WERI-Rb-1 (cell line): Measurements from ENCODE around the gene DHRSX.
"Not testable (repeated sequence)": the region's sequence is repeated elsewhere in the genome, so short reads cannot be mapped to it uniquely, and the experiment has no call there.

Source experiments
- DNase-seq: peaks from one replicate; pipeline ENCODE4 v3.0.0-alpha.2; 2020
- H3K27ac ChIP-seq: fragments of 250-450 bp; sonication (Bioruptor Pico); 2 replicates; pipeline ENCODE4 v1.5.1; 2020; ENCODE audit warnings: mild to moderate bottlenecking, moderate library complexity
- H3K27me3 ChIP-seq: fragments of 250-450 bp; sonication (Bioruptor Pico); 2 replicates; pipeline ENCODE4 v1.5.1; 2021; ENCODE audit warnings: mild to moderate bottlenecking, low read depth, moderate library complexity; ENCODE audit not compliant: insufficient read depth, severe bottlenecking
- H3K36me3 ChIP-seq: fragments of 250-450 bp; sonication (Bioruptor Pico); 2 replicates; pipeline ENCODE4 v1.5.1; 2020; ENCODE audit warnings: mild to moderate bottlenecking, moderate library complexity
- H3K4me3 ChIP-seq: 2 replicates; pipeline ENCODE4 v1.5.1; 2011; ENCODE audit warnings: low read depth, mild to moderate bottlenecking, control low read depth, low read length
- H3K9me3 ChIP-seq: fragments of 250-450 bp; sonication (Bioruptor Pico); 2 replicates; pipeline ENCODE4 v1.5.1; 2021; ENCODE audit warnings: mild to moderate bottlenecking, moderate library complexity; ENCODE audit not compliant: severe bottlenecking
- CTCF ChIP-seq: IDR thresholded peaks from 2 replicates; pipeline ENCODE4 v1.5.1; 2011; ENCODE audit warnings: low read depth, mild to moderate bottlenecking, control low read depth, inconsistent platforms, low read length

Gene DHRSX

GRCh38 chrX:2462780-2463179 lies 38.0 kb downstream of the DHRSX start:
- peaks cover 2% of the 10 kb centered on the region for H3K9me3 ChIP-seq
- no peak overlapping the region for H3K4me3 ChIP-seq
- H3K36me3 ChIP-seq = no peaks in the 10 kb centered on the region
- no peak overlapping the region for H3K27ac ChIP-seq
- H3K27me3 ChIP-seq = no peaks in the 10 kb centered on the region
- DNase-seq = no peak
- TF ChIP-seq CTCF = no peak

DNA sequence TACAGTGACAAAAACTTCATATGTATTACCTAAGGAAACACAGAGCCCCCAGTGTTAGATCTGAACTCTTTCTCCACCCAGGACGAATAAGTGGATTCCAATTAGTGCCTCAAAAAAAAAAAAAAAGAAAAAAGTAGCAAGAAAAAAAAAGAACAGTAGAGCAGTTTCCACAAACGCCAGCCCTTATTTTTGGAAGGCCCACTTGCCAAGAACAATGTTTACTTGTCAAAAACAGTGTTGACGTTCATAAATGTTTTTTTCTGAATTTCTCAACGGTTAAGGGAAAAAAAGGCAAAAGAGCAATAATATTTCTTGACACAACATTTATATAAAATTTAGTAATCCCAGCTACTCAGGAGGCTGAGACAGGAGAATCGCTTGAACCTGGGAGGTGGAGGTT lies 38.7 kb downstream of the DHRSX start:
- H3K27ac ChIP-seq = no peak overlapping the region
- H3K9me3 ChIP-seq = peaks cover 2% of the 10 kb centered on the region
- TF ChIP-seq CTCF = no peak
- no peaks in the 10 kb centered on the region for H3K27me3 ChIP-seq
- no peaks in the 10 kb centered on the region for H3K36me3 ChIP-seq
- no peak overlapping the region for H3K4me3 ChIP-seq
- DNase-seq = no peak

GRCh38 chrX:2461711-2462016 lies 39.1 kb downstream of the DHRSX start:
- no peaks in the 10 kb centered on the region for H3K27me3 ChIP-seq
- no peak overlapping the region for H3K4me3 ChIP-seq
- DNase-seq = no peak
- H3K27ac ChIP-seq = no peak overlapping the region
- TF ChIP-seq CTCF = no peak
- H3K36me3 ChIP-seq = no peaks in the 10 kb centered on the region
- H3K9me3 ChIP-seq = peaks cover 2% of the 10 kb centered on the region

GRCh38 chrX:2460821-2461710 lies 39.7 kb downstream of the DHRSX start:
- DNase-seq, H3K4me3 ChIP-seq, H3K36me3 ChIP-seq, H3K9me3 ChIP-seq, H3K27me3 ChIP-seq, H3K27ac ChIP-seq: not testable (repeated sequence)

DNA sequence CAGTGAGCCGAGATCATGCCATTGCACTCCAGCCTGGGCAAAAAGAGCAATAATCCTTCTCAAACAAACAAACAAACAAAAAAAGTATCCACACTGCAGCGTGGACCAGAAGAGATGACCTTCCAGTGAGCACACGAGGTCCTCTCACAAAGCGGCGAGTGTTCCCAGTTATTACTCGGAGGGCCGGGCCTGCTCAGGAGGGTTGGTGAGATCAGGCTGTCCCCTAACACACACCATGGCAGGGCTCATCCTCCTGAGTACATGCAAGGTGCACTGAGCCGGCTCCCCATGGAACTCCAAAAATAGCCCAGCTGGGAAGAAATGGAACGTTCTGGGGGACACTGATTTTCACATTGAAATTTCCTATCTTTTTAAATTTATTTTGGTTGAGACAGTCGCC lies 40.7 kb downstream of the DHRSX start:
- DNase-seq, H3K4me3 ChIP-seq, H3K27ac ChIP-seq, H3K27me3 ChIP-seq, H3K9me3 ChIP-seq, H3K36me3 ChIP-seq: not testable (repeated sequence)

DNA sequence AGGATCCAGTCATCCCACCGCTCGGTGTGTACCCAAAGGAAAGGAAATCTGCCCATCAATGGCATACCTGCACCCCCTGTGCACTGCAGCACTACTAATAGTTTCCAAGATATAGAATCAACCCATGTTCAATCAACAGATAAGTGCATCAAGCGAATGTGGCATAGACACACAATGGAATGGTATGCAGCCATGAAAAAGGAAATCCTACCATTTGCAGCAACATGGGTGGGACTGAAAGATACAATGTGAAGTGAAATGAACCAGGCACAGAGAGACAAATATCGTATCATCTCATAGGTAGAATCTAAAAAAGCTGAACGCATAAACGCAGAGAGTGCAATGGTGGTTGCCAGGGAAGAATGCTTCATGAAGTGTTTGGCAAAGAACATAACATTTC lies 42.5 kb downstream of the DHRSX start:
- H3K9me3 ChIP-seq = peaks cover 2% of the 10 kb centered on the region
- no peaks in the 10 kb centered on the region for H3K36me3 ChIP-seq
- DNase-seq = no peak
- H3K27ac ChIP-seq = no peak overlapping the region
- TF ChIP-seq CTCF = no peak
- no peaks in the 10 kb centered on the region for H3K27me3 ChIP-seq
- H3K4me3 ChIP-seq = no peak overlapping the region
